Embryonic facial prominence (tissue), 1 donor: ENCODE data around the gene CAPN13.
A peak's percentile ranks its signal among the peaks of the same experiment; 100 is the strongest.

Experiments
- DNase-seq: peaks from one replicate; pipeline ENCODE4 v3.0.0-alpha.2; 2016; ENCODE audit errors: extremely low spot score

Gene CAPN13

DNA sequence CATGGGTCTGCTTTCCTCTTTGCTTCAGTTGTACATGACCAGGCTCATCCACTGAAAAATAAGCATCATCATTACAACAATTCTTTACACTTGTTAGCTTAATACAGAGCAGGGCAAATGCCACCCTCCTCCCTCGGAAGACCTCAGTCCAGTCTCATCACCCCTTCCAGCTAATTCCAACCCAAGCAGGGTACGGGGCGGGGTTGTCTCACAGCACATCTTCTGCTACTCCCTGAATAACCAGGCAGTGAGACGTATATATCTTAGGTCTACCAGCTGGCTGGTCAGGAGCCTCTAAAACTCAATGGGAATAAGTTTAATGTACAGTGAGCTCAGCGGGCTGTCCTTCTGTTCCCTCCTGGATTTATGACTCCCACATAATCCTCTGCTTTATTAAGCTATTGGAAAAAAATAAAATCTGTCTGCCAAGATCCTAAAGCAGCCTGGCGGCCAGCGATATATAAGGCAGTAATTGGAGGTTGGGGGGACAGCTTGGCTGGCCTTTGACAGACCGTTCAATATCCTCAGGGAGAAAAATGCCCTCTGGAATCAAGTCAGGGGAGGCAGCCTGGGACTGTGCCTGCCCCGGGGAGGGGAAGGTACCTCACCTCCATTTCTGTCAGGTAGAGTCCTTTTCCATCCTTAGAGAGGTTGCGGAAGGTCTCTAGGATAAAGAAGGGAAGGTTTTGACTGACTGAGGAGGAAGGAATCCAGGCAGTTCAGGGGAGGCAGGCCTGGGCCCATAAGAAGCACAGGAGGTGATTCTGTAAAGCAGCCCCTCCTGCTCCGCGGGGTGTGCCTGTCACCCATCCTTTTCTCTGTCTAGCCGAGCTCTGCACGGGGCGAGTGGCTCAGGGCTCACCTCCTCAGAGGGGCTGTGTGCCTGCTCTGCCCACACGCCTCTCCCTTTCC, 76.3 kb downstream of the CAPN13 start:
- DNase-seq = no peak

DNA sequence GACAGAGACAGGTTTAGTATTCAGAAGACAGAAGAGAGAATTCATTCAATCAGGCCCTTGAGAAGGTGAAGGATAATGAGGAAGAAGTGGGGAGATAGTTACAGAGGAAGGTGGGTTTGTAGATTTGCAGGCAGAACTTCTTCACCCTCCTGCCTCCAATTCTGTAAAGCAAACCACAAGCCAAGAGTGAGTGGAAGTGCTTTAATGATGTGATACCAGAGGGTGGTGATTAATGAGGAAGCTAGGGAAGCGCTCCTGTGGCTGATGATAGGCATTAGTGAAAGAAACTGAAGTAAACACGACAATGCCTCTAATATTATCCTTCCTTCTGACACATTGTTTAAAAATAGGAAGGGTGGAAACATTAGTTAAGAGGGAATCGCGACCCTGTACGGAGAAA, 78.2 kb downstream of the CAPN13 start:
- no peak for DNase-seq

GRCh38 chr2:30722936-30723725, 84.1 kb downstream of the CAPN13 start:
- DNase-seq = no peak

GRCh38 chr2:30721668-30722647, 85.3 kb downstream of the CAPN13 start:
- no peak for DNase-seq

DNA sequence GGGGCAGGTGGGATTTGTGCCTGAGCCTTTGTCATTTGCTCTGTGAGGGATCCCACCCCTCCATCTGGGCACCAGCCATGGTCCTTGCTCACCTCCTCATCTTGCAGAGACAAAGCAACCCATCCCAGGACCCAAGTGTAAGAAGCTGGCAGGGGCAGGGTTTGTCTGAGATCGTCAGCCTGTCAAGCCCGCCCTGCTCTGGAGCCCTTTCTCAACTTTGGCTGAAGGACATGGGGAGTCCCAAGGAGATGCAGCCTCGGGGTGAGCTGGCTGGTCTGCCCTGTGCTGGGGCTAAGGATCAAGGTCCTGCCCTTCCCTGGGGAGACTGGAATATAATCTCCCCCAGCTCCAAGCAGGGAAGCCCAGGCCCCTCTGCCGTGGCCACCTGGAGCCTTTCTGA, 86.0 kb downstream of the CAPN13 start:
- DNase-seq = no peak

DNA sequence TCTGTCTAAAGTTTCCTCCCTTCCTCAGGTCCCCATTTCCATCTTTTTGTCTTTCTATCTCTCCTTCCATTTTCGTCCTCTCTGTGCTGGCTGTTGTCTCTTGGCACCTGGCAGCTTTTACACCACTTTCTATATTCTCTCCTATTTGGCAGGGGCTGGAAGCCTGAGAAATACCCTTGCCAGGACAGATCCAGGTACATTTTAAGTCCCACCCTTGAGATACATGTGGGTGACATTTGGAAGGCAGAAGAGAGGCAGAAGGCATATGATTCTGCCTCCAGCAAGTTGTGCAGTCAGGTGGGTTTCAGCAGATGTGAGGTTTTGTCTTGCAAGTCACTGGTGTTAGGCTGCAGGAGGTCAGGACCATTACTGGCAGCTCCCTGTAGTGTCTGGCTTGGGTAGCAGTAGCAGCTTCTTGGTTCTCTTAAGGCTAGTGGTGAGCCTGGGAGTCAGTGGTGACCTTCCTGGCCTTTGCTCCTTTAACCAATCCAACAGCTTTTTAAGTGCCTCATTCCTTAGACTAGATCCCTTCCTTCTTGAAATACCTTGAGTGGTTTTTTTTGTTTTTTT, 90.1 kb downstream of the CAPN13 start:
- DNase-seq = no peak

- DNase-seq = no peak
These were observed 90.9 kb downstream of the CAPN13 start for GRCh38 chr2:30716123-30716900.

- DNase-seq = no peak
These were observed 92.2 kb downstream of the CAPN13 start for GRCh38 chr2:30714811-30715709.

- no peak for DNase-seq
These were observed 93.5 kb downstream of the CAPN13 start for GRCh38 chr2:30713698-30714097.

DNA sequence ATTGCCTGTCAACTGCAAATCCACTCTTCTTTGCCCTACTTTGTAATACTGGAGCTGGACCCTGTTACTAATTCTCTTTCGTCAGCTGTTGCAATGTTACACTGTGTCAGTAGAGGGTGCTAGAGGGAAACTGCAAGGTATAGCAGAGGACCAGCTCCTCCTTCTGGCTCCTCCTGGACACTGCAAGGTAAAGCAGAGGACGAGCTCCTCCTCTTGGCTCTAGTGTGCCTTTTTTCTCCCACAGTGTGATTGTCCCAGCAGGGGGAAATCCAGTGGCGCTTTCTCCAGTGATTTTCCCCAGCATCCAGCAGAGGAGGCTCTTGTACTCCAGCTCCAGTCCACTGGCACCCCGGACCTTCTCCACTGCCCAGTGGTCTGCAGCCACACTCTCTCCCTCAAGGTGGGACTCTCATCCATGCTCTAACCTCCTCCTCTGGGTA, 95.6 kb downstream of the CAPN13 start:
- peak; percentile 66 for DNase-seq

DNA sequence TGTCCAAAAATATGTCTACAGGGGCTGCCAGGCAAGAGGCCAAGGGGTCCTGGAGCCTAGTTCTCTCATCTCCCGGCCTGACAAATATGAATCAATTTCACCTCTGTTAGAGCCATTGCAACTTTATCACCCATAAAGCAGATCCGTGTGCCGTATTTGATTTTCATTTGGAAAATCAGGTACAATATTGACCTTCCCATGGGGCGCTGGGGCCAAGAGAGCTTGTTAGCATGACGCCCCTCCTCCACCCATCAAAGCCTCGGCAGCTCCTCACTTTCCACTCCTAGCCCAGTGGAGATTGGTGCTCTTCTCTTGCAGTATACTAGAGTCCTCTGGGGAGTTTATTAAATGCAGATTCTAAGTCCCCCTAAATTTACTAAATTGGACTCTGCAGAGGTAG, 96.8 kb downstream of the CAPN13 start:
- DNase-seq = no peak

GRCh38 chr2:30710016-30710415, 97.2 kb downstream of the CAPN13 start:
- DNase-seq = no peak

- DNase-seq = no peak
These were observed 97.7 kb downstream of the CAPN13 start for GRCh38 chr2:30709516-30709915.

DNA sequence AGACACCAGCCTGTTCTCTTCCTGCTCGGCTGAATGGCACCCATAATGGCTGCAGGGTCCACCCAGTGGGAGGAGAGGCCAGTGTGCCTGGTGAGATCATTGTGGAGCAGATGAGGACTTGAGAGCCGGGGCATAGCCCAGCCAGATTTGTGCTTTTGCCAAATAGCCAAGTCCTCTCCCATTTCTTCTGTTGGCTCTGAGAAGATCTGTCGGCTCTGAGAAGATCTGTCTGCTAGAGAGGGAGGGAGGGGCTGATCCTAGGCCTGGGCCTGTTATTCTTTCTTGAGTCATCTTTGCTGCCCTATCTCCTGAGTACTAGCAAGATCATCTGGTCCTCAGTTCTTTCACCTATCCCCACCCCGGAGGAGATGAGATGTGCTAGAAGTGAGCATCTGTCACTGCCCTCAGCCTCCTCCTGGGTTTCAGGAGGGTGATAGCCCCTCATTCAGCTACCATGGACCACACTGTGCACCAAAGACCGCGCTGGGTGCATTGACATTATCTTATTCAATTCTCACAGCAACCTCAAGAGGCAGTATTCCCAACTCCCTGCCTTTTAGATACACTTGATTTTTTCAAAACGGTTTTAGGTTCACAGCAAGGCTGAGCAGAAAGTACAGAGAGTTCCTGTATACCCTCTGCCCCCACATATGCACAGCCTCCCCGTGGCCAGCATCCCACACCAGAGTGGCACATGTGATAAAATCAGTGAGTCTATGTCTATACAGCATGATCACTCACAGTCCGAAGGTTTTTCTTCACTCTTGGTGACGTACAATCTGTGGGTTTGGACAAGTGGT, 98.6 kb downstream of the CAPN13 start:
- no peak for DNase-seq

DNA sequence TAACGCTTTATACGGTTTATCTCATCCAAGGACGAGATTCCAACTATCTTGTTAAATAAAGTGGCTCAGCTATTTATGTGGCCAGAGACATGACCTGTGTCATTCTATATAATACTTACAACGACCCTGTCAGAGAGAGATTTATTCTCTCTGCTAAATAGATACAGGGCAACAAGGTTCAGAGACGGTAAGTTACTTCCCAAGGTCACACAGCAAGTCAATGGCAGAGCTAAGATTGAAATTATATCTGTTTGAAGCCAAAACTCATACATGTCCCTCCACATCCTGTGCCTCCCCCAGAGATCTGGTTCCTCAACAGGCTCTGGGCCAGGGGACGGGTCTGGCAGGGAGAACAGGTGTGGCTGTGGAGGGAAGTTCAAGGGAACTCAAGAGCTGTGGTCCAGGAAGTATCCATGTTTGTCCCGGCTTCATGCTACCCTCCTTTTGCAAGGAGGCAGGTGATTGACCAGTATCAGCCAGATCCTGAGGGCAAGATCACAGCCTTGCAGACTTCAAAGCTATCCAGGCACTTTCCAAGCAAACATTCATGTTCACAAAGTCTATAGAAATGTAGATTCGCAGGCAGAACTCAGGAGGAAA, 99.8 kb downstream of the CAPN13 start:
- no peak for DNase-seq

- DNase-seq = no peak
These were observed 100.5 kb downstream of the CAPN13 start for GRCh38 chr2:30706534-30707303.
